GM13976 (cell line): ENCODE data around the gene TBC1D16.
"Not testable (repeated sequence)": the region's sequence is repeated elsewhere in the genome, so short reads cannot be mapped to it uniquely, and the experiment has no call there.

Experiments used
- DNase-seq: peaks from one replicate; pipeline ENCODE4 v3.0.0; 2012; ENCODE audit warnings: low spot score
- in situ Hi-C: fragments of 300-500 bp; cut with MboI; formaldehyde crosslinking; loops from one replicate; pipeline ENCODE4 v1.12.0; 2022; ENCODE audit warnings: low sequenced_read_pairs, mixed read lengths, inconsistent platforms; ENCODE audit not compliant: unreplicated experiment
- TF ChIP-seq, protein P1 (sequence below): IDR thresholded peaks from 2 replicates; pipeline ENCODE4 v1.5.1; 2012; ENCODE audit warnings: borderline replicate concordance, mild to moderate bottlenecking; ENCODE audit not compliant: insufficient read depth; ENCODE audit errors: extremely low read depth, missing control alignments, control extremely low read depth

TBC1D16 gene

DNA sequence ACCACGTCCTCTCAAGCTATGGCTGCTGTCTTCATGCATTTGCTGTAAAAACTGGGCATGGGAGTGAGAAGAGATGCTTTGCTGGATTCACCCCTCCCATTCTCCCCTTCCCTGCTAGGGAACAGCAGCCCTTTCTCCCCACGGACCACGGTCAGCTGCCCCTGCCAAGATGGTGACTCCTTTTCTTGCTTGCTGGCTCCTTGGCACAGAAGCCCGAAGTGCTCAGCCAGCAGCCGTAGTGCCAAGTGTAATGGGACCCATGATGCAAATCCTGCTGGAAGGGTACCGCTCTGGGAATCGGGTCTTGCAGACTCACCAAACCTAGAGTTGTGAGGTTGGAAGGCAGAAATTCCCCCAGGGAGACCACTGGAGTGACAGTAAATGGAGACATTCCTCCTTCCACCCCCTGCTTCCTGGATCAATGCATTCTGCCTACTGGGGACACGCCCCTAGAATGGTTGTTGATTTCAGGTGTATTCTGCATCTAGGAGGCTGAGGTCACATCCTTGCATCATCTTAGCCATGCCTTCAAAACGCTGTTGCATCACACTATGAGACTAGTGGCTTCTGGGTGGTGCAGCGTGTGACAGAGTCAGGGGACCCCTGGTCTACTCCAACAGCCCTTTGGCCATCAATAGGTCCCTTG is 133.4 kb downstream of the TBC1D16 start:
- DNase-seq: no peak
- TF ChIP-seq, protein P1, sequence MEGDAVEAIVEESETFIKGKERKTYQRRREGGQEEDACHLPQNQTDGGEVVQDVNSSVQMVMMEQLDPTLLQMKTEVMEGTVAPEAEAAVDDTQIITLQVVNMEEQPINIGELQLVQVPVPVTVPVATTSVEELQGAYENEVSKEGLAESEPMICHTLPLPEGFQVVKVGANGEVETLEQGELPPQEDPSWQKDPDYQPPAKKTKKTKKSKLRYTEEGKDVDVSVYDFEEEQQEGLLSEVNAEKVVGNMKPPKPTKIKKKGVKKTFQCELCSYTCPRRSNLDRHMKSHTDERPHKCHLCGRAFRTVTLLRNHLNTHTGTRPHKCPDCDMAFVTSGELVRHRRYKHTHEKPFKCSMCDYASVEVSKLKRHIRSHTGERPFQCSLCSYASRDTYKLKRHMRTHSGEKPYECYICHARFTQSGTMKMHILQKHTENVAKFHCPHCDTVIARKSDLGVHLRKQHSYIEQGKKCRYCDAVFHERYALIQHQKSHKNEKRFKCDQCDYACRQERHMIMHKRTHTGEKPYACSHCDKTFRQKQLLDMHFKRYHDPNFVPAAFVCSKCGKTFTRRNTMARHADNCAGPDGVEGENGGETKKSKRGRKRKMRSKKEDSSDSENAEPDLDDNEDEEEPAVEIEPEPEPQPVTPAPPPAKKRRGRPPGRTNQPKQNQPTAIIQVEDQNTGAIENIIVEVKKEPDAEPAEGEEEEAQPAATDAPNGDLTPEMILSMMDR: no peak
- in situ Hi-C loops: no loop called here

DNA sequence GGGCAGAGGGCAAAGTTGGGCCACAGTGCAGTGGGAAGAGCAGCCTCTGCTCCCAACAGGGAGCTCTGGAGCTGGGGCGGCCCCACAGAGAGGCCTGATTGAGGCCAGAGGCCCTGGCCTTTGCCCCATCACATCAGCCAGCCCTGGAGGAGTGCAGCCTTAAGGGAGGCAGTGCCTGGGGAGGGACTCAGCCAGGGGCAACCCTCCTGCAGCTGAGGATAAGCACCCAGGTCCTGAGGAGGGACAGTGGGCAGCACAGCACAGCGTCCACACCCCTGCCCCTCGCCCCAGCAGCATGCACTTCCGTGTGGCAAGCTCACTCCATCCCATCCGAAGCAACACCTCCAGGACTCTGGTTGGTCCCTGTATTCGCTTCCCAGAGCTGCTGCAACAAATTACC is 134.5 kb downstream of the TBC1D16 start:
- no peak for DNase-seq
- TF ChIP-seq, protein P1: no peak
- in situ Hi-C loops: no loop called here

DNA sequence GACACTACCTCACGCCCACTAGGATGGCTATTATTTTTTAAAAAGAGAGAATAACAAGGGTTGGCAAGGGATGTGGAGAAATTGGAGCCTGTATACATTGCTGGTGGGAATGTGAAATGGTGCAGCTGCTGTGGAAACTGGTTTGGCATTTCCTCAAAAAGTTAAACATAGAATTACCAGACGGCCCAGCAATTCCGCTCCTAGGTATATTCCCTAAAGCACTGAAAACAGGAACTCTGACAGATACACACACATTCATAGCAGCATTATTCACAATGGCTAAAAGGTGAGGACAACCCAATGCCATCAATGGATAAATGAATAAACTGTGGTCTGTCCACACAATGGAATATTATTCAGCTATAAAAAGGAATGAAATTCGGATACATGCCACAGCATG is 136.1 kb downstream of the TBC1D16 start:
- TF ChIP-seq, protein P1: no peak
- in situ Hi-C loops: no loop called here
- no peak for DNase-seq

DNA sequence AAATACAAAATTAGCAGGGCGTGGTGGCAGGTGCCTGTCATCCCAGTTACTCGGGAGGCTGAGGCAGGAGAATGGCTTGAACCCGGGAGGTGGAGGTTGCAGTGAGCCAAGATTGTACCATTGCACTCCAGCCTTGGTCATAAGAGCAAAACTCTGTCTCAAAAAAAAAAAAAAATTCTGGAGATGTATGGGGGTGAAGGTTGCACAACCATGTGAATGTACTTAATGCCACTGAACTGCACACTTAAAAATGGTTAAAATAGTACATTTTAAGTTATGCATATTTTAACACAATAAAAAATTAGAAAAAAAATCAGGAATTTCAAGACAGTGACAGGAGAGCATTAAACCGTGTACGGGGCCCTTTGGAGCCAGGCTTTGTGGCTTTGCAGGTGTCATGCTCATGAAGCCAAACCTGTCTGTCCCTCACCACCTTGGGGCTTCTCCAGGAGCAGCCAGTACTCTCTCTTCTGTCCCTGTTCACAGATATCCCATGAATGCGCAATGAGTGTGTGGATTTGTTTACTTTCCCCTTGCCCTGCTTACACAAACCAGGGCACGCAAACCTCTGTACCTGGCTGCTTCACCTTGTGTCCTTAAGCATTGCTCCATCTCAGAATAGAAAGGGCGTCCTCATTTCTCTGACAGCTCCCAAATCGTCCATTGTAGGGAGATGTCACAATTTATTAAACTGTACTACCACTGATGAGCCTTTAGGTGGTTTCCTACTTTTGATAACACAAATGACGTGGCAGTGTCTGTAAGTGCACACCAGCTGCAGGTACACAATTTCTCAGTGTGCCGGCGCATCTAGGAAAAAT is 138.2 kb downstream of the TBC1D16 start:
- in situ Hi-C loops: no loop called here
- no peak for DNase-seq
- TF ChIP-seq, protein P1: no peak

DNA sequence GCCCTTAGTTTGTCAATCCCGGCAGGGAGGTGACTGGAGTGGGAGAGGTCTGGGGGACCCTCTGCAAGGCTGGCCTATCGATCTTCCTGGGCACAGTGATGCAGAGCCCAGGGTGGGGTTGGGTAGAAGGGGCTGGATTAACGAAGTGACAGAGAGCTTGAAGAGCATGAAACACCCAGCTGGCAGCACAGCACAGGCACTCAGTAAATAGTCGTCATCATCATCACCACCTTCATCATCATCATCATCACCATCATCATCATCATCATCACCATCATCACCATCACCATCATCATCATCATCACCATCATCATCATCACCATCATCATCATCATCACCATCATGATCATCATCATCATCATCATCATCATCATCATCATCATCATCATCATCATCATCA is 142.2 kb downstream of the TBC1D16 start:
- in situ Hi-C loops: not testable (repeated sequence)
- DNase-seq: peak; percentile 12

DNA sequence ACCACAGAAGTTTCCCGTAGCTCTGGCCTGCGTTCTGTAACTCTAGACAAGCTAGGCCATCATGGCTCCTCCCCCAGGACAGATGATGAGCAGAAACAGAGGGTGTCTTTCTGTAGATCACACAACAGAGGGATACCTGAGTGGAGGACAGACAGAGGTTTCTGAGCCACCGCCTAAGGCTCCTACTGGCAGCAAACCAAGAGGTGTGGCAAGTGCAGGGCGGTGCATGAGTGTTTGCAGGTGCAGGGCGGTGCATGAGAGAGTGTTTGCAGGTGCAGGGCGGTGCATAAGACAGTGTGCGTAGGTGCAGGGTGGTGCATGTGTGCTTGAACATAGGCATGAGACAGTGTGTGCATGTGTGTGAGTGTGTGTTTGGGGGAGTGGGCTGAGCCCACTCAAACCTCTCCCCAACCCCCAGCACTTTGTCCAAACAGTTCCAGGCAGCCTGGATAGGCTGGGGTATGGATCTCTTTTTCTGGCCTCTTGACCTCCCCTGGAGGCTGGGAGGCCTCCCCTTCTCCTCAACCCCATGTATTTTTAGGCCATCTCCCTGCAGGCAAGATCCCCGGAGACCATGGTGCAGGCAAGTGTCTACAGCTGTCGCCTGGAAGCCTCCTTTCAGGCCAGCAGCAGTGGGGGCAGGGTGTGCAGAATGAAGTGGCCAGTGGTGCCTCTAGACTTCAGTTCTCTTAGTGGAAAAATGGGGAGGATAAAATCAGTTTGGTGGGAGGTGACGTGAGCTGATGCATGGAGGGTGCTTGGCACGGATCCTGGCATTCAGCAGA is 143.0 kb downstream of the TBC1D16 start:
- DNase-seq: peak; percentile 18
- TF ChIP-seq, protein P1: no peak
- in situ Hi-C loops: no loop called here
